ENCODE results near the gene TCEA2.

The TCEA2 gene

DNA sequence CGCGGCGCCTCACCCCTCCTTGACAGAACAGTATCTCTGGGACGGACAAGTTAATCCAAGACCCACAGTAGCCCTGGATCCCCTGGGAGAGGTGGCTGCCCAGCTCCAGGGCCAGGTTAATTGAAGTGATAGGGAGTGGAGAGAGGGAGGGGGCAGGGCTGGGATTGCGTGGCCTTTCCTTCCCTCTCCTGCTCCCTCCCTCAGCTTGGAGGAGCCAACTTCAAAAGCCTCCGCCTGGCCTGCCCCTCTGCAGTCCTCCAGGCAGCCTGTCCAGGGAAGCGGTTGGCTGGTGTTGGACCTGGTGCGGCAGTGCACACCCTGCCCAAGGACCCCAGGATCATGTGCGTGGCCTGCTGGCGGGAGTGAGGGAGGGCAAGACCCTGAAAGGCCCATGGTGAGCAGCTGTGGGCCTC lies 27.1 kb upstream of the TCEA2 start, which contains the start of gene C20orf204:
TSS of gene C20orf204 (plus strand) at position 250 of the 413 bp plus-strand sequence. CDS start at position 392, 142 bp downstream.
- DNase-seq, result no peak

DNA sequence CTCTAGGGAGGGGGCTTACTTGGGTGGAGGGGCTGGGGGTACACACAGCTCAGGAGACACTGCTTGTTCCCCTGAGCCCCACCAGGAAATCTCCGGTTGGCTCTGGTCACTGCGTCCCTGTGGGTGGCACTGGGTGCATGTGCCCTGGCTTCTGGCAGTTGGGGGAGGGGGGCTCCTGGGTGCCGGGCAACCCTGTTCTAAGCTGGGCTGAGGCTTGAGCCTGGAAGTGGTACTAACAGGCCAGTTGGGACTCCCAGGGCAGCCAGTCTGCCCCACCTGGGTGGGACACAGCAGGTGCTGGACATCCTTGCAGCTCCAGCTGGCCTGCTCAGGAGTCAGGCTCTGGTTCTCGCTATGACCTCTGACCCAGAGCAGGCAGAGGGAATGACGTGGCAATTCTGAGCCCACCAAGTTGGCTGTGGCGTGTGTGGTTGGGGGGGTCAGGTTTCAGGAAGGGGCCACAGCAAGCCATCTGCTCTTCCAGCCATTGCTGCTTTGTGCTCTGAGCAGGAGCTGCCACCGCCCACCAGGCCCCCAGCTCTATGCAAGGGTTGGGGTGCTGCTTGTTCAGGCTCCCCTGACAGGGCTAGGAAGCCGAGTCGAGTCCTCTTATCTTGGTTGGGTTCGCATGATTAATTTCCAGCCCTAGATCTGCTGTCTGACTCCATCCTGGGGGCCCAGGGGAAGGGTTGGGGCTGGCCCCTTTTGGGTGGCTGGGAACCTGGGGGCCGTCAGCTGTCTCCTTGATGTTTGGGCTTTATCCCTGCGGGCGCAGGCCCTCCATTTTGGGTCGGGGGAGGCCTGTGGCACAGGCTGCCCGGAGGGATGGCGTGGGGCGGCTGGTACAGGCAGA lies 26.4 kb upstream of the TCEA2 start:
- no peak for DNase-seq

DNA sequence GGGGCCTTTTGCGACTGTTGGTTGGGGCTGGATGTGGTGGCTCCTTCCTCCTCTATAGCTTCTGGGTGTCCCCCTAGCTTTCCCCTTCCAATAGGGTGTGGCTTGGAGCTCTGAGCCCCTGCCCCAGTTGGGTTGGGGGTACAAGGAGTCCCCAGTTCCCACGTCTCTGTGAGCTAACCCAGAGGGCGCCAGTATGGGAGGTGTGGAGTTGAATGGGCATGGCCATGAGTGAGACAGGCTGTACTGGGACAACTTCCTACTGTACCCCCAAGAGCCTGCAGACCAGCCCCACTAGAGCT lies 25.9 kb upstream of the TCEA2 start:
- no peak for DNase-seq

DNA sequence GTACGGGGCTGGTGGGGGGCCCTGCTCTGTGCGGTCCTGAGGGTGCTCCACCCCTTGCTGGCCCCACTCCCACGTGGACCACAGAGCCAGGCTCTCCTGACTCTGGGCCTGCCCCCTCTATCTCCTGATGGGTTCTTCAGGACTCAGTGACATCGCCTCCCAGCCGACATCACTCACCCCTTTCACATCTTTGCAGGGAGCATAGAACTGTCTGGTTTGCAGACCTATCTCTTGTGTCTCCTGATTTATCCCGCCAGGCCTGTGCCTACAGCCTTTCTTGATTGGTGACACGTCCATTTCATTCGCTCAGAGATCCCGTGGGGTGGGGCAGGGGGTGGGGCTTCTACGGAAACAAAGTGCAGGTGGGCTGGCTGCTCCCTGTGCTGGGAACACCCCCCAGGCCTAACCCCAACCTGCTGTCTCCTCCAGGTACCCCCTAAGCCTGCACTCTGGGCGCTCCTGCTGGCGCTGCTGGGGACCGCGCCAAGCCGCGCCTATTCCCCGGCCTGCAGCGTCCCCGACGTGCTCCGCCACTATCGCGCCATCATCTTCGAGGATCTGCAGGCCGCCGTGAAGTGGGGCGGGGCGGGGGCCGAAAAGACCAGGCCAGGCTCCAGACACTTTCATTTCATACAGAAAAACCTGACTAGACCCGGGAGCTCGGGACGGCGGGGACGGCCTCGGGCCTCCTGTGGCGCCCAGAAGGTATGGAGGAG lies 25.3 kb upstream of the TCEA2 start:
- DNase-seq, result peak in 1 of 2 experiments; percentile 54

DNA sequence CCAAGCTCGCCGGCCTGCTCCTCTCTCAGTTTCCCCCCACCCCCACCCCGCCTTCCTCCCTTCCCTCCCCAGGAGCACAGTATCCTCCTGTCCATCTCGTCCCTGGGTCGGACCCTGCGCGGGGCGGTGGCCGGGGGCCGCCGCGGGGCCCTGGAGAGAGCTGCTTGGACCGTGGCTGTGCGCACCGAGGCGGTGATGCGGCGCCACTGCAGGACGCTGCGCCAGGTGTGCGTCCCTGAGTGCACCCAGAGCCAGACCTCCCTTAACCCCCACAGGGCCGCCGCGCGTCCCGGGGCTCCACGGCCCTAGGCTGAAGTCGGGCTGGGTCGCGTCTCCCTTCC lies 24.8 kb upstream of the TCEA2 start:
- peak in 1 of 2 experiments; percentile 83 for DNase-seq

DNA sequence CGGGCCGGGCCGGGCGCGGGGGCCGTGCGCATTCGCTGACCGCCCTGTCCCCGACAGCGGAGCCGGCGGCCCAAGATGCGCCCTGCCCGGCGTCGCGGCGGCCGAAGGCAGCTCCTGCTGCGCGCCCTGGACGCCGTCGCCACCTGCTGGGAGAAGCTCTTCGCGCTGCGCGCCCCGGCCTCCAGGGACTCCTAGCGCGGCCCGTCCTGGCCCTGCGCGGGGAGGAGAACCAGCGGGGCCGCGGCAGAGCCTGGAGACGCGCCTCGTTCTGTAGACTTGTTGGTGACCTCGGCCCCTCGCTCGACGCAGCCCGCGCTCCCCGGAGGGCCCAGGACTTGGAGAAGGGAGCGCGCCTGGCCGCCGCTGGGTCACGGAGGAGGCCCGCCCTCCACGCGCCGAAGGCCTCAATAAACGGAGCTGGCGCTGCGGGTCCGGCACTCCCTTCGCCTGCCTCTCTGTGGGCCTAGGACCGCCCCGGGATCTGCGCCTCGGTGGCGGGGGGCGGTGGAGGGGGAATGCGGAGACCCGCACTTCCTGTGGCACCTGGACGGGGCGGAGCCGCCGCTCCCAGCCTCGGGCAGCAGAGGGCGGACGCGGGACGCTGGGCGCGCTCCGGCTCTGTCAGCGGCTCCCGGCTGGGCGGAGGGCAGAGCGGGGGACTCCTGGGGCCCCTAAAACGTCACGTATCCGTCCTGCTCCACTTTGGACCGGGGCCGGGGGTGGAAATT lies 24.3 kb upstream of the TCEA2 start:
- peak; percentile 42 to 91 for DNase-seq

DNA sequence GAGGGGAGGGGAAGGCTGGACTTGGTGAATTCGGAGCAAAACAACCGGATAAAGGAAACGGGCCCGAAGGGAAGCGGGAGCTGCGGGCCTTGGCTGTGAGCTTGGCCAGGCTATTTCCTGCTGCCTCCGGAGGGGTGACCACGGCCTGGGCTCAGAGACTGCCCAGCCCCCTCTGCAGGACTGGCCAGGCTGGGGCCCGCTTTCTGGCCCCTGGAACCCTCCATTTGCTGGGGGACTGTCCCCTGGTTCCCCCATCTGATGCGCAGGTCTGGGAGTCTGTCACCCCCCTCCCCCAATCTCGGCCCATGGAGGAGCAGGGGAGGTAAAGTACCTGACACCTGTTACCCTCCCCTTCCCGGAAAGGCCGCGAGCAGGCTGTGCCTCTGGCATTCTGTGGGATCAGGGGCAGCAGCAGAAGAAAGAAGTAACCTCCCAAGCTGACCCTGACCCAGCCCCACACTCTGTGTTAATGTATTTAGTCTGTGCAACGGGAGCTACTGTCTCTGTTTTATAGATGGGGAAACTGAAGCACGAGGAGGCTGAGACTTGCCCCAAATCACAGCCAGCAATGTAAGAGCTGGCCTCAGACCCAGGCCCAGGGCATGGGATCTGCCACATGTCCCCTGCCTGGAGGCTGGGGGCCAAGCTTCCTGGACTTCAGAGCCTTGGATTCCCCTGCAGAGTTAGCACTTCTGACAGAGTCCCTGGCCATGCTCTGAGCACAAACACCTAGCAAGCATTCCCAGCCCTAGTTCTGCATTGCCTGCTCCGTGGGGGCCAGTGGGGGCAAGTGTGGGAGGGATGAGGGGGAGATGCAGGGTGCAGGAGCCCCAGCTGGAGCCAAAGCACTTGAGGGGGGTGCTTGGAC lies 23.5 kb upstream of the TCEA2 start:
- DNase-seq, result no peak

DNA sequence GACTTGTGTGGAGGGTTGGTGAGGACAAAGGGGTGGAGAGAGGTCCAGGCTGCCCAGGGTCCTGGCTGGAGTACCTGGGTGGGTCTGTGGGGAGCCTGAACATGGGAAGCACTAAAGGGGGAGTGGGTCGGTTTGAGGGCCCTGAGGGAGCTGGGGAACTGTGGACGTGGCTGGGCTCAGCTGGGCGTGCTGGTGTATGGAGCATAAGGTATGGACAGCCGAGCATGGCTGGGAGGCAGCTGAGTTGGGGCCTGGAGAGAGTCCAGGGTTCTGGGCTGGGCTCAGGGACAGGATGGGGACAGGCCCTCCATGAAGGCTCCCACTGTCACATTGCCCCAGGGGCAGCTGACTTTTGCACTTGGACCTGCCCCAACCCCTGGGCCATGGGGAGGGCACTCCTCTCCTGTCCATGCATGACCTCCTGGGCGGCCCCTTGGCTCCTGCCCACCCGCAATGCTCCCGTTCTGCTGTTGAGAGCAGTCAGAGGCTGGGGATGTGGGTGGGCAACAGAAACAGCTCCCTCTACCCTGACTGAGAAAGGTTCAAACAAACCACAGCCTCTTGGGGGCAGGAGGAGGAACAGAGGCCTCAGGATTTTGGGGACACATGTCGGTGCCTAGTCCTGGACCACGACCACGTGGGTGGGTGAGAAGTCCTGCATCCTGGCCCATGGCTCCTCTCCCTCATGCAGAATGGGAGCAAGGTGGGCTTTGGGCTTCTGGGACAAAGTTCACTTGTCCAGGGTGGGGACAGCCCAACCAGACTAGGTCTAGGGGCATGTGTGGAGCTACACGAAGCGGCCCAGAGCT lies 22.6 kb upstream of the TCEA2 start:
- no peak for DNase-seq

DNA sequence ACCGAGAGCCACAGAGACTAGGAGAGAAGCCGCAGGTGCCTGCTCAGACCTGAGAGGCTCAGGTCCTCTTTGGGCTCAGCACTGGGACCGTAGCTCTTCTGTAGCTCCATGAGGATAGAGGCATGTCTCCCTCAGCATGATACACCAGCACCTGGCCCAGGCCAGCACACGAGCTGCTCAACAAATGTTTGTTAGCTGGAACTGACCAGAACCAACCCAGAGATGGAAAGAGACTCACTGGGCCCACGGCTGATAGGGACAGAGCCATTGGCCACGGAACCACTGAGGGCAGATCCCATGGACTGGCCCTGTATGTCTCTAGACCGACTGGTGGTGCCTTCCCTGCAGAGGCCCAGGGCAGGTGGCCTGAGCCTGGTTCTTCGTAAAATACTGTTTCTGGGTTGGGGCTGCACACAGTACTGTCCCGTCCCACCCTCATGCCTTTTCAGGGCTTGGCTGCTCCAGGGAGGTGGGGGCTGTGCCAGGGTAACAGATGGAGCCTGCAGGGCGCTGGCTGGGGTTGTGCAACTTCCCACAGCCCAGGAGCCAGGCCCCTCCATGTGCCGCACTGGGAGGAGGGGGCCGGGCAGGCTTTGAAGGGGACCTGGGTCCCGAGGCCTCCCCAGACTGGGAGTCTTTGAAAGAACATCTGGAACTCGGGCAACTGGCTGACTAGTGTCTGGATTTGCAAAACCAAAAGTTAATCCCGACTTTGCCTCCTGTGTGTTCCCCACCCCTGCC lies 21.8 kb upstream of the TCEA2 start:
- DNase-seq, result no peak

DNA sequence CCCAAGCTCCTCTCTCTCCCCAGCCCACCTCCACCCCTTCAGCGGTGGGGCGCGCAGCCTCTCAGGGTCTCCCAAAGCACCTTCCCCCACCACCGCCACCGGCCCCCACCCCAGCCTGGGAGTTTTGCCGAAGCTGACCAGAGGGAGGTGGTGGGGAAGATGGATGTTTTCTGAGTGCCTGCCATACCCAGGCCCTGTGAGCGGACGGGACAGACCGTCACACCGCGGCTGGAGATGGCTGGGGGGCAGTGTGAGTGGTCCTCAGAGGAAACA lies 21.3 kb upstream of the TCEA2 start:
- DNase-seq, result no peak

DNA sequence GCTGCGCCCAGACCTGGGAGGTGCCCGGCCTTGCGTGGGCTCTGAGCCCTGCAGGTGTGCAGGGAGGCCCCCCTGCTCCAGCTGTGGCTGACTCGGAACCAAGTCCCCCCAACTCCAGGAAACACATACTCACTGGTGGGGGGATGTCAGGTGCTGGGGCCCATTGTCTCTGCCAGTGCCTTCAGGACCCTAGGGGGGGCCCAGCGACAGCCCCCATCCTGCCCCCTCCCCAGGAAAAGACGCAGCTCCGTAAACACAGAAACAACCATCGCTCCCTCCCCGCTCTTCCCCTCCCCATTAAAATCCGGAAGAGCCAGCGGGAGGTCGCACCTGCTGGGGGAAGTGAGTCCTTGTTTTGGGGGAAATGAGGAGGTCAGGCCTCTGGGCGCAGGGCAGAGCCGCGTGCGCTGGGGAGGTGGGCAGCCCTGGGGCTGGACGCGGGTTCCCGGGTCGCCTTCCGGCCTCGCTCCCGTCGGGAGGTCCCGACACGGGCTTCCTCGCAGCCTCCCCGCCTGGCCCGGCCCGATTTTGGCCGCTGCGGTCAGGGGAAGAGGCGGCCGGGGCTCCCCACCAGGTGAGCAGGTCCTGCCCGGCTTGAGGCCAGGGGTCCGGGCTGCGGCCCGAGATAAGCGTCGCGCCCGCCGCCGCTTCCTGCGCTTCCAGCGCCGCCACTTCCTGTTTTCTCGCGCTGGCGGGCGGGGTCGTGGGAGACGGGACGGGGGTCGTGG lies 20.8 kb upstream of the TCEA2 start:
- DNase-seq, result peak in 1 of 2 experiments; percentile 53

DNA sequence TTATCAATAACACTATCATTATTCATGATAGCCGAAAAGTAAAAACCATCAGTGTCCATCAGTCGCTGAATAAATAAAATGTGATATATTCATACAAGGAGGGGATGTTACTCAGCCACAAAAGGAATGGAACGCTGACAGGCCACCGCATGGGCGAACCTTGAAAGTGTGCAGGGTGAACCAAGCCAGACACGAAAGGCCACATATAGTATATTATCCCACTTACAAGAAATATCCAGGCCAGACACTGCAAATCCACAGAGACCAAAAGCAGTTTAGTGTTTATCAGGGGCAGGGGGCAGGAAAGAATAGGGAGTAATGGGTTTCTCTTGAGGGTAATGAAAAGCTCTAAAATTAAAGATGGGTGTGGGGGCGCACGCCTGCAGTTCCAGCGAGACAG lies 19.2 kb upstream of the TCEA2 start:
- DNase-seq, result no peak

DNA sequence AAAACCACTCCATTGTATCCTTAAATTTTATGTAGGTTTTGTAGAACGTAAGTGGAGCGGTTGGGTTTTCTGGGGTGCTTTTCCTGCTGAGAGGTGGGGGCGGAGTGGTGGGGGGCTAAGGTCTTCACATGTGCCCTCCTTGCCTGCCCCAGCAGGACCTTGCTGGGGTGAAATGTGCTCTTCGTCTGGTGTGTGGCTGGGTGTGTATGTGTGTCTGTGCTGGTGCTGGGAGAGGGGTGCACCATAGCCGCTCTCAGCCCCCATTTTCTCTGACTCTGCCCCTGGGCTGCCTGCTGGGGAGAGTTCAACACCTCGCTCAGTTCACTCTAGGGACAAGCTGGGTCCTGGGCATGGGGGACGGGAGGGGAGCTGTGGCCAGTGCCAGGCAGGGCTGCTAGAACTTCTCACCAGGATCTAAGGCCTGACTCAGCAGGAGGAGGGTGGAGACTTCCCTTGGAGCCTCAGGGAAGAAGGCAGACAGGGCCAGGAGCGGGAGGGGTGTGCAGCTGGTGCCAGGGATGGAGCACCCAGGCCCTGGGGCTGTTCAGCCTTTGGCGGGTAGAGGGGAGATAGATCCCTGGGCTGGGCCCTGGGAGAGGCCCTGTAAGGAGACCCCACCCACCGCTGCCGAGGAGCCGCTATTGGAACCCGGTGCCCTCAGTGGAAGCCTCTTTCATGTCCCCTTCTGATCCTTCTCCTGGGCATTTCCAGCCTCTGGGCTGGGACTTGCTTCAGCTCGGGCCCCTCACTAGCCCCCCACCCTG lies 18.3 kb upstream of the TCEA2 start:
- DNase-seq, result no peak

DNA sequence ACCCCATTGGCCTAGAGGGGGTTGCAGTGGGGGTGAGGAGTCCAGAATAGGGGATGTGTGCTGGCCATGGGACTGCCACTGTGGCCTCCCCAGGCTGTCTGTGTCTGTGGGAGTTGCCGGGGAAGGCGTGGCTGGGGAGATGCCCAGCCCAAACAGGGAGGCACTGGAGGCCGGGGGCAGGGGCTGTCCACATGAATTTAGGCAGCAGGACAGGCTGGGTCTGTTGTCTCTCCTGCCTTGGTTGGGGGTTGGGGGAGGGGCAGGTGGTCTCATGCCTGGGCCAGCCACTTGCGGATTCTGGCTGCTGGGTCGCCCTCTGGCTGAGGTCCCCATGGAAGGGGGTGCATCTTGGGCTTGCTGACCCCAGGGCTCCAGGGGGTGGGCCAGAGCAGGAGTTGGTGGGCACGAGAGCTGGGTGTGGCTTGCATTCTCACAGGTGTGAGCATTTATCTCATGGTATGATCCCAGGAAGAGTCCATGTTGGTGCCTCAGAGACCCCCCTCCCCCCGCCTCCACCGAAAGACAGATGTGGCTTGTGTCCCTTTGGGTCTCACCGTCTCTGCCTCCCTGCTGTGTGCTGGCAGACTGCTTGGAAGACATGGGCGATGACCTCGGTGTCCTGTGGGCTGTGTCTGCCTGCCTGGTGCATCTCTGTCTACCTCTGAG lies 17.5 kb upstream of the TCEA2 start:
- no peak for DNase-seq

DNA sequence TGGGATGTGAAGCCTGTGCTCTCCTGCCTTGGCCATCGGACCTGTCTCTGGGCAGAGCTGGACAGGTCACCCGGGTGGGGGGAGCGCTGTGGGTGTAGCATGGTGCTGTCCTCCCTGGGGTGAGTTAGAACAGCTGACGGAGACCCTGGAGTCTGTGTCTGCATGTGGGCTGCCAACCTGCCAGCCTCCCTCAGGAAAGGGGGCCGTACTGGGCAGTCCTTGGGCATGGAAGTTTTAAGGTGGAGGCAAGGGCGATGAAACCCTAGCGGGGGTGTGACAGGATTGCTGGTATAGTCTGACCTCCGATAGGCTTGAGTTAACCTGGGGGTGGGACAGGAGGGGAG lies 16.0 kb upstream of the TCEA2 start:
- DNase-seq, result no peak

DNA sequence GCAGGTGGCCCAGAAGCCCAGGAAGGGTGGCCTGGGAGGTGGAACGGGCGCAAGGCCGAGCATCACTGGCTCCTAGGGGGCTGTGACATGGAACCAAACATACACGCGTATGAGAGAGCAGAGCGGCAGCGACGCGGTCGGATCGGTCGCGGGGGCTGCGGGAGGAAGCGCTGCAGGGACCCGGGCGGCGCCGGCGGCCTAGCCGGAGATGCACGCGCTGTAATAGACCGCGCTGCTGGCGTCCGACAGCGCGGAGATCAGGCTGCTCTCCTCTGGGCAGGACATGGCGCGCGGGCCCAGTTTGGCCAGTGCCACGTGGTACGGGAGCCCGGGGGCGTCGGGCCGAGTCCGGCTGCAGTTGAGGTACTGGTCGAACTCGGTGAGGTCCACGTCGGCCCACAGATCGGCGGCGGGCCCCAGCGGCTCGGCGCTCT lies 15.0 kb upstream of the TCEA2 start:
- DNase-seq, result peak in 1 of 2 experiments; percentile 52

DNA sequence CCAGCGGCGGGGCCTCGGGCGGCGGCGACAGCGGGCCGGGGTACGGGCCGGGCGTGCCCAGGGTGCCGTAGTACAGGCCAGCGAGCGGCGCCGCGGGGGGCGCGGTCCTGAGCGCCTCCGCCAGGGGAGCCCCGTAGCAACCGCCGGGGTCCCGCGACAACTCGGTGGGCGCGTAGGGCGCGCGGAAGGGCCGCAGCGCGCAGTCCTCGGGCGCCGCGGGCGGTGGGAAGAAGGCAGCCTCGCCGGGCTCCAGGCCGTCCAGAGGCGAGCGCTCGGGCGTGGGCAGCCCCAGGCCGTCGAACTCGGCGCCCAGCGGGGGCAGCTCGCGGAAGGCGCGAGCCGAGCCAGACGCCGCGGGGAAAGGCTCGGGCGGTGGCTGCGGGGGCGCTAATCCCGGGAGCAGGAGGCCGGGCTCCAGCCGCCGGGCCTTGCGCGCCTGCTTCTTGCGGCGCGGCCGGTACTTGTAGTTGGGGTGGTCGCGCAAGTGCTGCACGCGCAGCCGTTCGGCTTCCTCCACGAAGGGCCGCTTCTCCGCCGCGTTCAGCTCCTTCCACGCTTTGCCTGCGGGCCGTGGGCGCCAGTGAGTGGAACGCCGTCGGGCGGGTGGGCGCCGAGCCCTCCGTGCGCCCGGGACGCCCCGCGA lies 14.5 kb upstream of the TCEA2 start:
- DNase-seq, result no peak

DNA sequence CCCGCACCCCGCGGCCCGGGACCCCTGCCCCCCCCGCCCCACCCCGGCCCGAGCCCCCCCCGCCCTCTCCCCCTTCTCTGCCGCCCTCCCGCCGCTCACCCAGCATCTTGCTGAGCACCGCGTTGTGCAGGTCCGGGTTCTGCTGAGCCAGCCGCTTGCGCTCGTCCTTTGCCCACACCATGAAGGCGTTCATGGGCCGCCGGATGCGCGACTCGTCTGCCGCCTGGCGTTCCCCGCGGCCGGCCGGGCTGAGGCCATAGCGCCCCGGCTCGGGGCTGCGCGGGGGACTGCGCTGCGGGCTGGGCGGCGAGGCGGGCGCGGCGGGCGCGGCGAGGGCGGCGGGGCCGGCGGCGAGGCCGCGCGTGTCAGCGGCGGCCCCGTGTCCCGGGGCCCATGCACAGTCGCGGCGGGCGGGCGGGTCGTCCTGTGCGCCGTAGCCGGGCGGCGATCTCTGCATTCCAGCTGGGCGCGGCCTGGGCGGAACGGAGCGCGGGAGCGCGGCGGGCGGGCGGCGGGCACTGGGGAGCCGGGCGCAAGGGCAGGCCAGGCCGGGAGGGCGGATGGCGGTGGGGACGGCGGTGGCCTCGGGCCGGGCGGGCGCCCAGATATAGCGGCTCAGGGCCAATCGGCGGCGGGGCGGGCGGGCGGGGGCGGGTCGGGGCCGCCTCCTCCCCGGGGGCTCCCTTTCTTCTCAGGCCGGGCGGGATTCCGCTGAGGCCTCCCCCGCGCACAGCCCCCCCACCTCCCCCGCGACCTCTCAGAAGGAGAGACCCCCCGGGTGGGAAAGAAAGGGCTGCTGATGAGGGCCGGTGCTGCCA lies 13.7 kb upstream of the TCEA2 start, which contains the start of gene SOX18:
TSS of gene SOX18 (minus strand) at position 580 of the 818 bp plus-strand sequence. CDS start at position 457, 123 bp downstream.
- DNase-seq, result peak in 1 of 2 experiments; percentile 77
